ENCODE measurements around the gene NKX6-2.

Gene NKX6-2

GRCh38 chr10:132810141-132810806, 24.3 kb upstream of the NKX6-2 start:
- H3K27ac ChIP-seq (ENCODE audit: low read depth, low read length): no peak overlapping the region
- H3K36me3 ChIP-seq (ENCODE audit: control insufficient read depth, insufficient read depth, low read length): no peaks in the 10 kb centered on the region
- no peaks in the 10 kb centered on the region for H3K27me3 ChIP-seq (ENCODE audit: control insufficient read depth, insufficient read depth, low read length)
- H3K4me3 ChIP-seq (ENCODE audit: low read length): no peak overlapping the region
- H3K4me1 ChIP-seq (ENCODE audit: control insufficient read depth, insufficient read depth, low read length): no peaks in the 10 kb centered on the region
- H3K9ac ChIP-seq (ENCODE audit: low read length): no peak overlapping the region

GRCh38 chr10:132809232-132810140, 23.5 kb upstream of the NKX6-2 start:
- H3K27me3 ChIP-seq (ENCODE audit: control insufficient read depth, insufficient read depth, low read length): no peaks in the 10 kb centered on the region
- no peaks in the 10 kb centered on the region for H3K36me3 ChIP-seq (ENCODE audit: control insufficient read depth, insufficient read depth, low read length)
- H3K4me1 ChIP-seq (ENCODE audit: control insufficient read depth, insufficient read depth, low read length): no peaks in the 10 kb centered on the region
- no peak overlapping the region for H3K4me3 ChIP-seq (ENCODE audit: low read length)
- no peak overlapping the region for H3K27ac ChIP-seq (ENCODE audit: low read depth, low read length)
- no peak overlapping the region for H3K9ac ChIP-seq (ENCODE audit: low read length)

GRCh38 chr10:132808383-132809231, 22.7 kb upstream of the NKX6-2 start:
- no peaks in the 10 kb centered on the region for H3K4me1 ChIP-seq (ENCODE audit: control insufficient read depth, insufficient read depth, low read length)
- no peak overlapping the region for H3K4me3 ChIP-seq (ENCODE audit: low read length)
- no peak overlapping the region for H3K9ac ChIP-seq (ENCODE audit: low read length)
- H3K27ac ChIP-seq (ENCODE audit: low read depth, low read length): no peak overlapping the region
- no peaks in the 10 kb centered on the region for H3K27me3 ChIP-seq (ENCODE audit: control insufficient read depth, insufficient read depth, low read length)
- no peaks in the 10 kb centered on the region for H3K36me3 ChIP-seq (ENCODE audit: control insufficient read depth, insufficient read depth, low read length)

- no peaks in the 10 kb centered on the region for H3K27me3 ChIP-seq (ENCODE audit: control insufficient read depth, insufficient read depth, low read length)
- H3K4me3 ChIP-seq (ENCODE audit: low read length): no peak overlapping the region
- no peak overlapping the region for H3K27ac ChIP-seq (ENCODE audit: low read depth, low read length)
- H3K9ac ChIP-seq (ENCODE audit: low read length): no peak overlapping the region
- H3K36me3 ChIP-seq (ENCODE audit: control insufficient read depth, insufficient read depth, low read length): no peaks in the 10 kb centered on the region
- H3K4me1 ChIP-seq (ENCODE audit: control insufficient read depth, insufficient read depth, low read length): no peaks in the 10 kb centered on the region
These were observed 21.7 kb upstream of the NKX6-2 start for GRCh38 chr10:132807621-132808049.

- H3K9ac ChIP-seq (ENCODE audit: low read length): no peak overlapping the region
- no peaks in the 10 kb centered on the region for H3K4me1 ChIP-seq (ENCODE audit: control insufficient read depth, insufficient read depth, low read length)
- H3K27me3 ChIP-seq (ENCODE audit: control insufficient read depth, insufficient read depth, low read length): no peaks in the 10 kb centered on the region
- H3K4me3 ChIP-seq (ENCODE audit: low read length): no peak overlapping the region
- no peaks in the 10 kb centered on the region for H3K36me3 ChIP-seq (ENCODE audit: control insufficient read depth, insufficient read depth, low read length)
- no peak overlapping the region for H3K27ac ChIP-seq (ENCODE audit: low read depth, low read length)
These were observed 20.6 kb upstream of the NKX6-2 start for GRCh38 chr10:132806561-132807003.

- Histone ChIP-seq H3K27me3 (ENCODE audit: control insufficient read depth, insufficient read depth, low read length) (no peaks in the 10 kb centered on the region), H3K27ac (ENCODE audit: low read depth, low read length) (no peak overlapping the region), H3K4me1 (ENCODE audit: control insufficient read depth, insufficient read depth, low read length) (no peaks in the 10 kb centered on the region), H3K9ac (ENCODE audit: low read length) (no peak overlapping the region), H3K36me3 (ENCODE audit: control insufficient read depth, insufficient read depth, low read length) (no peaks in the 10 kb centered on the region), H3K4me3 (ENCODE audit: low read length) (no peak overlapping the region)
These were observed 20.2 kb upstream of the NKX6-2 start for GRCh38 chr10:132806110-132806509.

- Histone ChIP-seq H3K27ac (ENCODE audit: low read depth, low read length) (no peak overlapping the region), H3K9ac (ENCODE audit: low read length) (no peak overlapping the region), H3K4me3 (ENCODE audit: low read length) (no peak overlapping the region), H3K4me1 (ENCODE audit: control insufficient read depth, insufficient read depth, low read length) (no peaks in the 10 kb centered on the region), H3K27me3 (ENCODE audit: control insufficient read depth, insufficient read depth, low read length) (no peaks in the 10 kb centered on the region), H3K36me3 (ENCODE audit: control insufficient read depth, insufficient read depth, low read length) (no peaks in the 10 kb centered on the region)
These were observed 19.7 kb upstream of the NKX6-2 start for GRCh38 chr10:132805599-132805998.

GRCh38 chr10:132804785-132805426, 19.0 kb upstream of the NKX6-2 start:
- Histone ChIP-seq H3K36me3 (ENCODE audit: control insufficient read depth, insufficient read depth, low read length) (no peaks in the 10 kb centered on the region), H3K9ac (ENCODE audit: low read length) (no peak overlapping the region), H3K27ac (ENCODE audit: low read depth, low read length) (no peak overlapping the region), H3K4me1 (ENCODE audit: control insufficient read depth, insufficient read depth, low read length) (no peaks in the 10 kb centered on the region), H3K27me3 (ENCODE audit: control insufficient read depth, insufficient read depth, low read length) (no peaks in the 10 kb centered on the region), H3K4me3 (ENCODE audit: low read length) (no peak overlapping the region)

- Histone ChIP-seq H3K4me3 (ENCODE audit: low read length) (no peak overlapping the region), H3K27ac (ENCODE audit: low read depth, low read length) (no peak overlapping the region), H3K9ac (ENCODE audit: low read length) (no peak overlapping the region), H3K27me3 (ENCODE audit: control insufficient read depth, insufficient read depth, low read length) (no peaks in the 10 kb centered on the region), H3K36me3 (ENCODE audit: control insufficient read depth, insufficient read depth, low read length) (no peaks in the 10 kb centered on the region), H3K4me1 (ENCODE audit: control insufficient read depth, insufficient read depth, low read length) (no peaks in the 10 kb centered on the region)
These were observed 18.3 kb upstream of the NKX6-2 start for GRCh38 chr10:132804287-132804686.

GRCh38 chr10:132803416-132804210, 17.7 kb upstream of the NKX6-2 start:
- Histone ChIP-seq H3K36me3 (ENCODE audit: control insufficient read depth, insufficient read depth, low read length) (no peaks in the 10 kb centered on the region), H3K27me3 (ENCODE audit: control insufficient read depth, insufficient read depth, low read length) (no peaks in the 10 kb centered on the region), H3K4me3 (ENCODE audit: low read length) (no peak overlapping the region), H3K4me1 (ENCODE audit: control insufficient read depth, insufficient read depth, low read length) (no peaks in the 10 kb centered on the region), H3K27ac (ENCODE audit: low read depth, low read length) (no peak overlapping the region), H3K9ac (ENCODE audit: low read length) (no peak overlapping the region)

GRCh38 chr10:132802694-132803320, 16.9 kb upstream of the NKX6-2 start:
- H3K36me3 ChIP-seq (ENCODE audit: control insufficient read depth, insufficient read depth, low read length): no peaks in the 10 kb centered on the region
- no peaks in the 10 kb centered on the region for H3K4me1 ChIP-seq (ENCODE audit: control insufficient read depth, insufficient read depth, low read length)
- no peak overlapping the region for H3K4me3 ChIP-seq (ENCODE audit: low read length)
- H3K9ac ChIP-seq (ENCODE audit: low read length): no peak overlapping the region
- H3K27me3 ChIP-seq (ENCODE audit: control insufficient read depth, insufficient read depth, low read length): no peaks in the 10 kb centered on the region
- H3K27ac ChIP-seq (ENCODE audit: low read depth, low read length): no peak overlapping the region

All from rectal smooth muscle tissue (tissue), 1 donor.